ENCODE data around the gene COL5A3.
"Not testable (repeated sequence)": the region's sequence is repeated elsewhere in the genome, so short reads cannot be mapped to it uniquely, and the experiment has no call there.

The COL5A3 gene

DNA sequence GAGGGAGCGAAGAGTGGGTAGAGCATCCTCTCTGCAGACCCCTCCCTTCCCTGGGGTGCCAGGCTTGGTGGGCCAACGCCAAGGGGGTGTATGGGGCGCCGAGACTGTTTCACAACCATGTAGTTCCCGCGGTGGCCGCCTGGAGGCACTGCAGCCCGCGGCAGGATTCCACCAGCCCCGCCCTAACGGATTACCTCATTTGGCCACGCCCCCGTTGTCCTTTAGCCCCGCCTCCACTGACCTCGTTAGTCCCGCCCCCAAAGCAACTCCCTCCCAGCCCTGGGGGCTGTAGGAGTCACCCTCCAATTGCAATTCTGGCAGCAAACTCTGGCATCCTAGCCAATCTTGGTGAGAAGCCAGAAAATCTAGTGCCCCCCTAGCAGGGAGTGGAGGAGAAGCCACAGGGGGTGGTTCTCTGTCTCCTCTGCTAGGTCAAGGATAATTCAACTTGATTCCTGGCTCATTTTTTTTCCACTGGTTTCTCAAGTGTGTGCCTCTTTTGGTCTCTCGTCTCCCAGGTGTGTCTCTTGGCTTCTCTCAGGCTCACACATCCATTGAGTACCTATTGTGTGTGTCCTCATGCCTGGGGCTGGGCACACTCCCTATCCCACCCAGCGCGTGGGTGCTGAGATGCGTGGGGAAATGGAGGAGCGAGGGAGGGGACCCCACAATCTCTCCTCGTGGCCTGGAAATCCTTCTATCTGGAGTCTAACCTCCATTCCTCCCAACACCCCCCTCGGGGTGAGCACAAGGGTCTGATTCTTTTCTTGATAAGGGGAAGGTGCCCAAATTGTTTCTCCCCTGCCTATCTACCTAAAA lies 76.0 kb downstream of the COL5A3 start:
- Histone ChIP-seq H3K27me3 (ENCODE audit: control insufficient read depth in 1 of 2, insufficient read depth in 2 of 2, low read length in 2 of 2) (peaks cover 15 to 62% of the 10 kb centered on the region in 2 donors), H3K9me3 (ENCODE audit: low read length) (no peaks in the 10 kb centered on the region), H3K4me1 (ENCODE audit: insufficient read depth, low read length) (peaks cover 11% of the 10 kb centered on the region), H3K9ac (ENCODE audit: low read length) (no peak overlapping the region), H3K27ac (ENCODE audit: low read depth, low read length) (no peak overlapping the region), H3K36me3 (ENCODE audit: insufficient read depth, low read length) (no peaks in the 10 kb centered on the region), H3K4me3 (ENCODE audit: low read depth in 1 of 2, low read length in 2 of 2) (no peak overlapping the region)

DNA sequence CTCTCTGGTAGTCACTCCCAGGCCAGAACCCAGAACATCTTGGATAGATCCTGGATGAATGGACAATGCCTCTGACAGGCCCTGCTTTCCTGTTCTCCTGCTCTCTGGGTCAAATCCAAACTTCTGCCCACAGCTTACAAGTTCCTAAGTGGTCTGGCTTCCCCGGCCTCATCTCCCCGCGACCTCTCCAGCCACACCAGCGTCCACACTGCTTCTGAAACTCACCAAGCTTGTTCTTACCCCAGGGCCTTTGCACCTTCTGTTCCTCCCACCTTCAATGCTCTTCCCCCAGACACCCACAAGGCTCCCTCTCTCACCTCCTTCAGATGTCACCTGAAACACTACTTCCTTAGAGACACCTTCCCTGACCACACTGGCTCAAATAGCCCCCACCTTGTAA lies 77.5 kb downstream of the COL5A3 start:
- H3K36me3 ChIP-seq (ENCODE audit: insufficient read depth, low read length): no peaks in the 10 kb centered on the region
- no peak overlapping the region for H3K4me3 ChIP-seq (ENCODE audit: low read depth in 1 of 2, low read length in 2 of 2)
- H3K9me3 ChIP-seq (ENCODE audit: low read length): no peaks in the 10 kb centered on the region
- H3K27me3 ChIP-seq (ENCODE audit: control insufficient read depth in 1 of 2, insufficient read depth in 2 of 2, low read length in 2 of 2): peaks cover 15 to 62% of the 10 kb centered on the region in 2 donors
- no peak overlapping the region for H3K27ac ChIP-seq (ENCODE audit: low read depth, low read length)
- no peak overlapping the region for H3K9ac ChIP-seq (ENCODE audit: low read length)
- H3K4me1 ChIP-seq (ENCODE audit: insufficient read depth, low read length): peaks cover 11% of the 10 kb centered on the region

DNA sequence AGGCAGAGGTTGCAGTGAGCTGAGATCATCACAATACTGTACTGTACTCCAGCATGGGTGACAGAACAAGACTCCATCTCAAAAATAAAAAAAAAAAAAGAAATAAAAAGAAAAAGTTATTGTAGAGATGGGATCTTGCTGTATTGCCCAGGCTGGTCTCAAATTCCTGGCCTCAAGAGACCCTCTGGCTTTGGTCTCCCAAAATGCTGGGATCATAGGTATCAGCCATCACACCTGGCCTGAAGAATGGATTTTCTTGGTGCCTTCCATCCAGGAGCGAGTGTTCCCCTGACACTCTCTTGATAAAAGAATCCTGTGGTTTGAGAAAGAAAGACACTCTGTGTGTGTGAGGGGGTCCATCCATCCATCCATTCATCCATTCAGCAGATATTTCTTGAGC lies 78.7 kb downstream of the COL5A3 start:
- no peaks in the 10 kb centered on the region for H3K9me3 ChIP-seq (ENCODE audit: low read length)
- H3K27ac ChIP-seq (ENCODE audit: low read depth, low read length): no peak overlapping the region
- H3K9ac ChIP-seq (ENCODE audit: low read length): no peak overlapping the region
- H3K4me3 ChIP-seq (ENCODE audit: low read depth in 1 of 2, low read length in 2 of 2): no peak overlapping the region
- peaks cover 15 to 55% of the 10 kb centered on the region in 2 donors for H3K27me3 ChIP-seq (ENCODE audit: control insufficient read depth in 1 of 2, insufficient read depth in 2 of 2, low read length in 2 of 2)
- peaks cover 11% of the 10 kb centered on the region for H3K4me1 ChIP-seq (ENCODE audit: insufficient read depth, low read length)
- no peaks in the 10 kb centered on the region for H3K36me3 ChIP-seq (ENCODE audit: insufficient read depth, low read length)

DNA sequence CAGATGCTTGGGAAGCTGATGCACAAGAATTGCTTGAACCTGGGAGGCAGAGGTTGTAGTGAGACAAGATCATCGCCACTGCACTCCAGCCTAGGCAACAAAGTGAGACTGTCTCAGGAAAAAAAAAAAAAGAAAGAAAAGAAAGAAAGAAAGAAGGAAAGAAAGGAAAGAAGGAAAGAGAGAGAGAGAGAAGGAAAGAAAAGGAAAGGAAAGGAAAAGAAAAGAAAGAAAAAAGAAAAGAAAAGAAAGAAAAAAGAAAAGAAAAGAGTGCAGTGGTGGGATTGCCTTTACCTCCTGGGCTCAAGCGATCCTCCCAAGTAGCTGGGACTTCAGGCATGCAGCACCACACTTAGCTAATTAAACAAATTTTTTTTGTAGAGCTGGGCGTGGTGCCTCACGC lies 86.9 kb downstream of the COL5A3 start:
- Histone ChIP-seq H3K27ac (ENCODE audit: low read depth, low read length) (no peak overlapping the region), H3K9ac (ENCODE audit: low read length) (no peak overlapping the region), H3K4me1 (ENCODE audit: insufficient read depth, low read length) (no peaks in the 10 kb centered on the region), H3K36me3 (ENCODE audit: insufficient read depth, low read length) (no peaks in the 10 kb centered on the region), H3K4me3 (ENCODE audit: low read depth in 1 of 2, low read length in 2 of 2) (no peak overlapping the region), H3K9me3 (ENCODE audit: low read length) (no peaks in the 10 kb centered on the region), H3K27me3 (ENCODE audit: control insufficient read depth in 1 of 2, insufficient read depth in 2 of 2, low read length in 2 of 2) (no peaks in the 10 kb centered on the region)

DNA sequence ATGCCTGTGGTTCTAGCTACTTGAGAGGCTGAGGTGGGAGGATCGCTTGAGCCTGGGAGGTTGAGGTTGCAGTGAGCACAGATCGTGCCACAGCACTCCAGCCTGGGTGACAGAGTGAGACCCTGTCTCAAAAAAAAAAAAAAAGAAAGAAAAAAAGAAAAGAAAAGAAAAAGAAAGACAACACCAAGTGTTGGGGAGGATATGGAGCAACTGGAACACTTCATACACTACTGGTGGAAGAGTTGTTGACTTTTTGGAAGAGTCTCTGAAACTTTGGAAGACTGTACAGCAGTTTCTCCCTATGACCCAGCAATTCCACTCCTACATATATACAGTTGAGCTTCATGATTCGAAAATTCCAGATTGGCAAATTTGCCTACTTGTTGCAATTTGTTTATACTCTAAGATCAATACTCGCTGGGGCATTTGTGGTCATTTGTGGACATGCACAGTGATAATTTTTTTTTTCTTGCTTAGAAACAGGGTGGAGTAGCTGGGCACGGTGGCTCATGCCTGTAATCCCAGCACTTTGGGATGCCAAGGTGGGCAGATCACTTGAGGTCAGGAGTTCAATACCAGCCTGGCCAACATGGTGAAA lies 87.4 kb downstream of the COL5A3 start:
- H3K4me3 ChIP-seq (ENCODE audit: low read depth in 1 of 2, low read length in 2 of 2); H3K9me3 ChIP-seq (ENCODE audit: low read length); H3K9ac ChIP-seq (ENCODE audit: low read length); H3K27ac ChIP-seq (ENCODE audit: low read depth, low read length); H3K4me1 ChIP-seq (ENCODE audit: insufficient read depth, low read length); H3K27me3 ChIP-seq (ENCODE audit: control insufficient read depth in 1 of 2, insufficient read depth in 2 of 2, low read length in 2 of 2); H3K36me3 ChIP-seq (ENCODE audit: insufficient read depth, low read length): not testable (repeated sequence)

DNA sequence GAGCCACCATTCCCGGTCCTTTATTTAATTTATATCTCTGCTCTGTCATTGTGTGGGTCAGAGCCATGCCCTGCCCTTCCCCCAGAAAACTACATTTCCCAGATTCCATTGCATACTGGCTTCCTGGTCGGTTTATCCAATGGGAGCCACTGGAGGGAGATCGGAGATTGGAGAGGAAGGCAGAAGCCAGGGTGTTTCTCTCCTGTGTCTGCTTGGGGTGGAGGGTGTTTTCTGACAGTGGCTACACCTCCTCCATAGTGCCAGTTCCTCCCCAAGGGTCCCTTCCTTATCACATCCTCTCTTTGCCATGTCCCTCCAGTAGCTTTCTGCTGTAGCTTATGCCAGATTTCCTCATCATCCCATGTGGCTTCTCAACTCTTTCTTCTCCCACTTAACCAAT lies 93.0 kb downstream of the COL5A3 start:
- Histone ChIP-seq H3K9me3 (ENCODE audit: low read length) (no peaks in the 10 kb centered on the region), H3K27me3 (ENCODE audit: control insufficient read depth in 1 of 2, insufficient read depth in 2 of 2, low read length in 2 of 2) (peaks cover 9 to 23% of the 10 kb centered on the region in 2 donors), H3K4me1 (ENCODE audit: insufficient read depth, low read length) (peaks cover 5% of the 10 kb centered on the region), H3K4me3 (ENCODE audit: low read depth in 1 of 2, low read length in 2 of 2) (no peak overlapping the region), H3K9ac (ENCODE audit: low read length) (no peak overlapping the region), H3K27ac (ENCODE audit: low read depth, low read length) (no peak overlapping the region), H3K36me3 (ENCODE audit: insufficient read depth, low read length) (no peaks in the 10 kb centered on the region)

DNA sequence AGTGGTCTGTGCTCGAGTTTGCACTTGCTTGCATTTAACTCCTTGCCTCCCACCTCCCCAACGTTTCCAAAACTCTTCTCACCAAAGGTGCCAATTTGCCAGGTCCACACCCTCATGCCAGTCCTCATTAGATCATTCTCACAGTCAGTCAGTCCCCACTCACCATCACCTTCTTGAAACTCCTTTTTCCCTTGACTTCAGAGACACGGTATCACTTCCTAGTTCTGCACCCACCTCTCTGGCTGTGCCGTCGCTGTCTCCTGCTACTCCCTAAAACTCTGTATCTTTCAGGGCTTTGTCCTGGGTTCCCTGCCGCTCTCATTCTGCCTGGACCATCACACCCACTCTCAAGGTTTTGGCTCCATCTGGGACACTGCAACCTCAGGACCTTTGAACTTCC lies 93.6 kb downstream of the COL5A3 start:
- Histone ChIP-seq H3K9ac (ENCODE audit: low read length) (no peak overlapping the region), H3K4me1 (ENCODE audit: insufficient read depth, low read length) (peaks cover 5% of the 10 kb centered on the region), H3K9me3 (ENCODE audit: low read length) (no peaks in the 10 kb centered on the region), H3K27me3 (ENCODE audit: control insufficient read depth in 1 of 2, insufficient read depth in 2 of 2, low read length in 2 of 2) (peaks cover 10 to 26% of the 10 kb centered on the region in 2 donors), H3K27ac (ENCODE audit: low read depth, low read length) (no peak overlapping the region), H3K4me3 (ENCODE audit: low read depth in 1 of 2, low read length in 2 of 2) (no peak overlapping the region), H3K36me3 (ENCODE audit: insufficient read depth, low read length) (no peaks in the 10 kb centered on the region)

DNA sequence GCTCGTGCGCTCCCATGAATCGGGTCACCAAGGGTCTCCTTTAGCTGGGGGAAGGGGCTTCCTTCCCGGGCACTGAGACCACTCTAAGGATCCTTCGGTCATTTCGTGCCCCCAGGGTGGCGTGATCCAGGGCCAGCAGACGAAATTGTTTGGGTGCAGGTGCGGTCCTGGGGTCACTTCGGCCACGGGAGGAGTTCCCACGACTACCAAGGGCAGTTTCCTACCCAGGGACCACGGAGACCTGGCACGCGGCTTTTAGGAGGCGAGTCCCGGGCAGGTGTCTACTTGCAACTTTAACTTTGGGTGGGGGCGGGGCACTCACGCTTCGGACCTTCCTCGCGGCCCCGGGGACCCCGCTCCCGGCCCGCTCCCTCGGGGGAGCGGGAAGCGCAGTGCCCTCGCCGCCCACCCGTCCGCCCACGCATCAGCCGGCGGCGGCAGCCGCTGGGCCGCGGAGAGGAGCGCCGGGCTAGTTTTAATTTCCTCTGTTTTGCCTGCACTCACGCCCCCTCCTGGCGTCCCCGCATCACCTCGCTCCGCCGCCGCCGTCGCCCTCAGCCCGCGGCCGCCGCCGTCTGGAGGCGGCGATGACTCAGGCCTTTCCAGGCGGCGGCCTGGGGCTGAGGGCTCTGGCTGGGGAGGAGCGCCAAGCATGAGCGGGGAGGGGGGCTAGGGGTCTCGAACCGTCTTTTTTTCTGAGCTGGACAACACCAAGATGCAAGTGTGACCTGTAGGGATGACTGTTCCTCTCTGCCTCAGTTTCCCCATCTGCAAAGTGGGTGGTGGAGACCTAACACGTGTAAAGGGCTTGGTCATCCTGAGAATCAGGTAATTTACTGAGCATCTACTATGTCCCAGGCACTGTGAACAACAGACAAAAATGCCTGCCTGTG lies 95.7 kb downstream of the COL5A3 start:
- Histone ChIP-seq H3K4me1 (ENCODE audit: insufficient read depth, low read length) (peaks cover 5% of the 10 kb centered on the region), H3K36me3 (ENCODE audit: insufficient read depth, low read length) (no peaks in the 10 kb centered on the region), H3K27me3 (ENCODE audit: control insufficient read depth in 1 of 2, insufficient read depth in 2 of 2, low read length in 2 of 2) (peaks cover 10 to 29% of the 10 kb centered on the region in 2 donors), H3K9ac (ENCODE audit: low read length) (no peak overlapping the region), H3K4me3 (ENCODE audit: low read depth in 1 of 2, low read length in 2 of 2) (peak overlapping the region; percentile 30 to 60), H3K9me3 (ENCODE audit: low read length) (no peaks in the 10 kb centered on the region), H3K27ac (ENCODE audit: low read depth, low read length) (no peak overlapping the region)

DNA sequence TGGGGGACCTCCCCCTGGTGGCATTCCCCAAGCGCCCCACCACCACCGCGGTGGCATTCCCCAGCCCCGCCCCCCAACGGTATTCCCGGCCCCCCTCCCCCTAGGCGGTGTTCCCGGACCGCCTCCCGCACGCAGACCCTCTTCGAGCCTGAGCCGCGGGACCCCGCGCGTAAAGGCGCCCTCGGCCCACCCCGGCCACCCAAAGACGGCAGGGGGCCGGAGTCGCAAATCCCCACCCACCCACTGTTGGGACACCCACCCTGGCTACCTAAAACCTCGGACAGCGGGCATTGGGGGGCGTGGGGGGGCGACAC lies 96.3 kb downstream of the COL5A3 start:
- H3K27me3 ChIP-seq (ENCODE audit: control insufficient read depth in 1 of 2, insufficient read depth in 2 of 2, low read length in 2 of 2): peaks cover 10 to 29% of the 10 kb centered on the region in 2 donors
- no peak overlapping the region for H3K27ac ChIP-seq (ENCODE audit: low read depth, low read length)
- H3K9ac ChIP-seq (ENCODE audit: low read length): no peak overlapping the region

DNA sequence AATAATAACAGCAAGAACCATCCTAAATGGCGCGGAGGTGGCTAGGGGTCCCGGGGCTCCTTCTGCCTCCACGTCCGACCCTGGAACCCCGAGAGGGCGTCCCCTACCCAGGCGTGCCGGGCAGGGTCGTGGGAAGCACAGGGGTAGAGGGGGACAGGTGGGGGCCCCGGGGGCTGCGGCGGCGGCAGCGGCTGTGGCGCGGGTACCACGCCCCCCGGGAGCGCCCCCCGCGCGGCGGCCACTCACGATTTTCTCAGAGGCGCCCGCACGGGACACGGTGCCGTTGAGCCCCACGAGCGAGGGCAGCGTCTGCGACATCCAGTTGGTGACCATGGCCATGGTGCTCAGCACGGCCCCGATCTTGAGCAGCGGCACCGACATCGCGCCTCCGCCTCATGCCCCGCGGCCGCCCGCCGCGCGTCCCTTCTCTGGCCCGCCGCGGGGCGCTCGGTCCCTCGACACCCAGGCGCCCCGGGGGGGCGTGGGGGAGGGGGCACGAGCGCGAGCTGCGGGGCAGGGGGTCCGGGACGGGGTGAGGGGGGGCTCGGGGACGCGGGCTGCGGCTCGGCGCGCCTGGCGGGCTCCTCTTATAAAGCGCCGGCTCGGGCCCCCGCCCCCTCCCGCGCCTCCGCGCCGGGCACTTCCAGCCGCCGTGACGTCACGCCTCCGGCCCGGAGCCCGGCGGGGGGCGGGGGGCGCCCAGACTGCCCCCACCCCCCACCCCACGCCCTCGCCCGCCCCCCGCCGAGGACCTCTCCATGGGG lies 96.9 kb downstream of the COL5A3 start:
- Histone ChIP-seq H3K4me3 (ENCODE audit: low read depth in 1 of 2, low read length in 2 of 2) (no peak overlapping the region), H3K27ac (ENCODE audit: low read depth, low read length) (no peak overlapping the region), H3K9ac (ENCODE audit: low read length) (no peak overlapping the region), H3K9me3 (ENCODE audit: low read length) (no peaks in the 10 kb centered on the region), H3K4me1 (ENCODE audit: insufficient read depth, low read length) (peaks cover 5% of the 10 kb centered on the region), H3K36me3 (ENCODE audit: insufficient read depth, low read length) (no peaks in the 10 kb centered on the region), H3K27me3 (ENCODE audit: control insufficient read depth in 1 of 2, insufficient read depth in 2 of 2, low read length in 2 of 2) (peaks cover 10 to 29% of the 10 kb centered on the region in 2 donors)

More for the DNA sequence above, 96.3 kb downstream of the COL5A3 start:
- Histone ChIP-seq H3K4me1 (ENCODE audit: insufficient read depth, low read length) (peaks cover 5% of the 10 kb centered on the region), H3K4me3 (ENCODE audit: low read depth in 1 of 2, low read length in 2 of 2) (peak overlapping the region in 1 of 2 donors; percentile 60), H3K9me3 (ENCODE audit: low read length) (no peaks in the 10 kb centered on the region), H3K36me3 (ENCODE audit: insufficient read depth, low read length) (no peaks in the 10 kb centered on the region)

Data from muscle layer of colon (tissue), 2 donors.